GM12878 (cell line): ENCODE results near the gene TIGD7. TPM values are rescaled to one million over a fixed set of nuclear protein-coding genes. Genes with fewer than 3 reads are reported as not detected.

Experiments used
- BACH1 ChIP-seq: fragments of 450-650 bp; IDR thresholded peaks from 2 replicates; pipeline ENCODE4 v1.6.1; 2017; ENCODE audit warnings: mild to moderate bottlenecking, borderline replicate concordance
- CBX5 ChIP-seq: sonication (generic); IDR thresholded peaks from 2 replicates; pipeline ENCODE4 v1.6.1; 2016; ENCODE audit warnings: low read depth, moderate library complexity, mild to moderate bottlenecking, inconsistent platforms
- CHD4 ChIP-seq: fragments of 200-600 bp; sonication (generic); IDR thresholded peaks from 2 replicates; pipeline ENCODE4 v1.6.1; 2016; ENCODE audit warnings: mild to moderate bottlenecking
- EED ChIP-seq: sonication (generic); IDR thresholded peaks from 2 replicates; pipeline ENCODE4 v1.6.1; 2016; ENCODE audit warnings: antibody characterized with exemption, low read depth
- GABPA ChIP-seq: IDR thresholded peaks from 2 replicates; pipeline ENCODE4 v1.6.1; 2014; ENCODE audit warnings: antibody characterized with exemption, low read depth, mild to moderate bottlenecking, inconsistent platforms
- IKZF1 ChIP-seq: fragments of 450-650 bp; conservative IDR thresholded peaks from 2 replicates; pipeline ENCODE4 v1.6.1; 2017; ENCODE audit warnings: antibody characterized with exemption, mild to moderate bottlenecking
- MXI1 ChIP-seq: fragments of 150-350 bp; IDR thresholded peaks from 2 replicates; pipeline ENCODE4 v1.6.1; 2011; ENCODE audit warnings: low read depth, mild to moderate bottlenecking, inconsistent platforms, low read length, improper control_type of control experiment
- PAX5 ChIP-seq: IDR thresholded peaks from 2 replicates; pipeline ENCODE4 v1.6.1; 2011; ENCODE audit warnings: low read depth, low read length, borderline replicate concordance
- RAD21 ChIP-seq: IDR thresholded peaks from 2 replicates; pipeline ENCODE4 v1.6.1; 2011; ENCODE audit warnings: mild to moderate bottlenecking, low read depth, low read length, moderate library complexity; ENCODE audit not compliant: insufficient read depth
- SIN3A ChIP-seq: IDR thresholded peaks from 2 replicates; pipeline ENCODE4 v1.6.1; 2012; ENCODE audit warnings: low read depth, low read length, improper control_type of control experiment
- SMAD5 ChIP-seq: IDR thresholded peaks from 2 replicates; pipeline ENCODE4 v1.6.1; 2016; ENCODE audit warnings: antibody characterized with exemption, low read depth
- TAF1 ChIP-seq: IDR thresholded peaks from 2 replicates; pipeline ENCODE4 v1.6.1; 2011; ENCODE audit warnings: mild to moderate bottlenecking, low read depth, low read length, borderline replicate concordance
- YY1 ChIP-seq: IDR thresholded peaks from 2 replicates; pipeline ENCODE4 v1.6.1; 2011; ENCODE audit warnings: low read depth, mild to moderate bottlenecking, low read length
- ZNF24 ChIP-seq: fragments of 450-650 bp; IDR thresholded peaks from 2 replicates; pipeline ENCODE4 v1.6.1; 2017; ENCODE audit warnings: antibody characterized with exemption, mild to moderate bottlenecking
- ZZZ3 ChIP-seq: IDR thresholded peaks from 2 replicates; pipeline ENCODE4 v1.6.1; 2011; ENCODE audit warnings: low read depth; ENCODE audit not compliant: control insufficient read depth, insufficient read length
- polyA plus RNA-seq, 11 experiments: library from polyadenylated mRNA; depleted of rRNA in 4 of 11; unstranded in 6 of 11; stranded (reverse) in 5 of 11; fragments of >200 nt; fragmentation: Nextera tagmentation in 4 of 11; fragmentation: Illumina TruSeq in 1 of 11; extraction: Ambion mirVana in 4 of 11; extraction: Trizol in 1 of 11; gene quantifications; 1 replicate in 1 of 11; 2 replicates in 10 of 11; pipeline versions ENCODE4 v1.2.1 to v1.2.3, GENCODE V29; 2011 to 2016; ENCODE audit warnings: inconsistent platforms in 2 of 11, missing spikeins in 2 of 11, low read depth in 1 of 11
- total RNA-seq, 4 experiments: library from RNA; depleted of rRNA in 3 of 4; stranded (reverse); fragments of >200 nt in 3 of 4; fragmentation: Illumina TruSeq in 1 of 4; extraction: Trizol in 1 of 4; gene quantifications; 2 replicates each; pipeline versions ENCODE4 v1.2.1 to v1.2.3, GENCODE V29; 2013 to 2021
- TF ChIP-seq, protein P1 (sequence below): fragments of 450-650 bp; IDR thresholded peaks from 2 replicates; pipeline ENCODE4 v1.6.1; 2017; ENCODE audit warnings: mild to moderate bottlenecking, moderate library complexity
- TF ChIP-seq, protein P2 (sequence below): fragments of 450-650 bp; IDR thresholded peaks from 2 replicates; pipeline ENCODE4 v1.6.1; 2016; ENCODE audit warnings: mild to moderate bottlenecking
- TF ChIP-seq, protein P3 (sequence below): fragments of 450-650 bp; IDR thresholded peaks from 2 replicates; pipeline ENCODE4 v1.6.1; 2014; ENCODE audit warnings: mild to moderate bottlenecking
- TF ChIP-seq, protein P4 (sequence below): IDR thresholded peaks from 2 replicates; pipeline ENCODE4 v1.6.1; 2011; ENCODE audit warnings: mild to moderate bottlenecking, low read depth, low read length, moderate library complexity; ENCODE audit not compliant: insufficient replicate concordance
- TF ChIP-seq, protein P5 (sequence below): IDR thresholded peaks from 2 replicates; pipeline ENCODE4 v1.6.1; 2011; ENCODE audit warnings: borderline replicate concordance, low read depth, mild to moderate bottlenecking, moderate library complexity, mixed read lengths, low read length; ENCODE audit not compliant: insufficient read depth; ENCODE audit errors: extremely low read length

TIGD7 gene
- total and polyA plus RNA-seq, 10 of the 15 experiments (the other 5 are each of a cell fraction or from before 2014, with no cell fraction given) = 0.37 to 3.8 (median 3.0) TPM

DNA sequence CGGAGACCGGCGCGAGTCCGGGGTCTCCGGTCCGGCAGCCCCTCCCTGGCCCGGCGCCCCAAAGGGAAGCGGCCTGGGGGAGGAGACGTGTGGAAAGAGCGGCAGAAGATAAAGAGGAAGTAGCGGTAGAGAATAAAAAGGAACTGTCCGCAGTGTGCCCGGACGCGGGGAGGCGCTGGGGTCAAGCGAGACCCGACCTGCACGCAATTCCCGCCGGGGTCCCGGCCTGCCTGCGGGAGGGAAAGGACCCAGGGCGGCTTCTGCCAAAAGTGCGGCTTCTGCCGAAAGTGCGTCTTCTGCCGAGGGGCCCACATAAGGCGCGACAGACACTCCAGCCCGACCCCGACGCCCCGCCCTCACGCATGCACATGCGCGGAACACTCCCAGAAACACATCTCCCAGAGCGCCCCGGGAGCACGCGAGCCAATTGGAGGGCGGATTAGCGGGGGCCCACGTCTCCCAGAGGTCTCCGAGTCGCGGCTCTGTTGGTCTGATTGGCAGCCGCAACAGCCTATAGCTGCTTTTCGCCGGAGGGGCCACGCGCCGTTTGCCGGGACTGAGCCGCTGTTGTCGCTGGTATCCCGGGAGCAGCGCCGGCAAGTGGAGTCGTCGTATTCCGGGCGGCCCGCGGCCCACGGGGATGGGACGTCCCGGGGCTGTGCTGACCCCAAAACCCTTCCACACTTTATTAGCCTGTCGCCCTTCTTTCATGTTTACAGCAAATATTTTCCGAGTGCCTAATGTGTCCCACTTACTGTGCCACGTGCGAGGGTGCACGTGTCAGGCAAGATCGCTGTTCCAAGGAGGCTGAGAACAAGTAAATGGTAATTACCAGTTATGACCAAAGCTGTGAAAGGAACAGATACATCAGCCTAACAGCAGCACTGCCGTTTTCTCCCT lies 40.8 kb downstream of the TIGD7 start (continued):
- TF ChIP-seq, protein P1, sequence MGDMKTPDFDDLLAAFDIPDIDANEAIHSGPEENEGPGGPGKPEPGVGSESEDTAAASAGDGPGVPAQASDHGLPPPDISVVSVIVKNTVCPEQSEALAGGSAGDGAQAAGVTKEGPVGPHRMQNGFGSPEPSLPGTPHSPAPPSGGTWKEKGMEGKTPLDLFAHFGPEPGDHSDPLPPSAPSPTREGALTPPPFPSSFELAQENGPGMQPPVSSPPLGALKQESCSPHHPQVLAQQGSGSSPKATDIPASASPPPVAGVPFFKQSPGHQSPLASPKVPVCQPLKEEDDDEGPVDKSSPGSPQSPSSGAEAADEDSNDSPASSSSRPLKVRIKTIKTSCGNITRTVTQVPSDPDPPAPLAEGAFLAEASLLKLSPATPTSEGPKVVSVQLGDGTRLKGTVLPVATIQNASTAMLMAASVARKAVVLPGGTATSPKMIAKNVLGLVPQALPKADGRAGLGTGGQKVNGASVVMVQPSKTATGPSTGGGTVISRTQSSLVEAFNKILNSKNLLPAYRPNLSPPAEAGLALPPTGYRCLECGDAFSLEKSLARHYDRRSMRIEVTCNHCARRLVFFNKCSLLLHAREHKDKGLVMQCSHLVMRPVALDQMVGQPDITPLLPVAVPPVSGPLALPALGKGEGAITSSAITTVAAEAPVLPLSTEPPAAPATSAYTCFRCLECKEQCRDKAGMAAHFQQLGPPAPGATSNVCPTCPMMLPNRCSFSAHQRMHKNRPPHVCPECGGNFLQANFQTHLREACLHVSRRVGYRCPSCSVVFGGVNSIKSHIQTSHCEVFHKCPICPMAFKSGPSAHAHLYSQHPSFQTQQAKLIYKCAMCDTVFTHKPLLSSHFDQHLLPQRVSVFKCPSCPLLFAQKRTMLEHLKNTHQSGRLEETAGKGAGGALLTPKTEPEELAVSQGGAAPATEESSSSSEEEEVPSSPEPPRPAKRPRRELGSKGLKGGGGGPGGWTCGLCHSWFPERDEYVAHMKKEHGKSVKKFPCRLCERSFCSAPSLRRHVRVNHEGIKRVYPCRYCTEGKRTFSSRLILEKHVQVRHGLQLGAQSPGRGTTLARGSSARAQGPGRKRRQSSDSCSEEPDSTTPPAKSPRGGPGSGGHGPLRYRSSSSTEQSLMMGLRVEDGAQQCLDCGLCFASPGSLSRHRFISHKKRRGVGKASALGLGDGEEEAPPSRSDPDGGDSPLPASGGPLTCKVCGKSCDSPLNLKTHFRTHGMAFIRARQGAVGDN = peak; percentile 63; the same call in 1 of the 2 replicates
- TF ChIP-seq ZNF24 = 0 out of 2 replicates have a peak, but pooled peaks have one; percentile 24
- TF ChIP-seq GABPA = peak; percentile 54; the same call in 1 of the 2 replicates
- TF ChIP-seq, protein P2, sequence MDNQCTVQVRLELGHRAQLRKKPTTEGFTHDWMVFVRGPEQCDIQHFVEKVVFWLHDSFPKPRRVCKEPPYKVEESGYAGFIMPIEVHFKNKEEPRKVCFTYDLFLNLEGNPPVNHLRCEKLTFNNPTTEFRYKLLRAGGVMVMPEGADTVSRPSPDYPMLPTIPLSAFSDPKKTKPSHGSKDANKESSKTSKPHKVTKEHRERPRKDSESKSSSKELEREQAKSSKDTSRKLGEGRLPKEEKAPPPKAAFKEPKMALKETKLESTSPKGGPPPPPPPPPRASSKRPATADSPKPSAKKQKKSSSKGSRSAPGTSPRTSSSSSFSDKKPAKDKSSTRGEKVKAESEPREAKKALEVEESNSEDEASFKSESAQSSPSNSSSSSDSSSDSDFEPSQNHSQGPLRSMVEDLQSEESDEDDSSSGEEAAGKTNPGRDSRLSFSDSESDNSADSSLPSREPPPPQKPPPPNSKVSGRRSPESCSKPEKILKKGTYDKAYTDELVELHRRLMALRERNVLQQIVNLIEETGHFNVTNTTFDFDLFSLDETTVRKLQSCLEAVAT = no peak
- TF ChIP-seq, protein P3, sequence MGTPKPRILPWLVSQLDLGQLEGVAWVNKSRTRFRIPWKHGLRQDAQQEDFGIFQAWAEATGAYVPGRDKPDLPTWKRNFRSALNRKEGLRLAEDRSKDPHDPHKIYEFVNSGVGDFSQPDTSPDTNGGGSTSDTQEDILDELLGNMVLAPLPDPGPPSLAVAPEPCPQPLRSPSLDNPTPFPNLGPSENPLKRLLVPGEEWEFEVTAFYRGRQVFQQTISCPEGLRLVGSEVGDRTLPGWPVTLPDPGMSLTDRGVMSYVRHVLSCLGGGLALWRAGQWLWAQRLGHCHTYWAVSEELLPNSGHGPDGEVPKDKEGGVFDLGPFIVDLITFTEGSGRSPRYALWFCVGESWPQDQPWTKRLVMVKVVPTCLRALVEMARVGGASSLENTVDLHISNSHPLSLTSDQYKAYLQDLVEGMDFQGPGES = peak; percentile 72; the same call in 1 of the 2 replicates
- TF ChIP-seq YY1 = peak; percentile 6; the same call in 1 of the 2 replicates
- no peak for TF ChIP-seq CHD4
- no peak for TF ChIP-seq ZZZ3
- TF ChIP-seq EED = no peak
- peak; percentile 60; the same call in 1 of the 2 replicates for TF ChIP-seq SIN3A
- TF ChIP-seq PAX5 = peak; percentile 28; the same call in 1 of the 2 replicates
- TF ChIP-seq CBX5 = 0 out of 2 replicates have a peak, but pooled peaks have one; percentile 19
- TF ChIP-seq RAD21 = peak; percentile 45; the same call in 1 of the 2 replicates
- TF ChIP-seq MXI1 = peak; percentile 84
- TF ChIP-seq, protein P4, sequence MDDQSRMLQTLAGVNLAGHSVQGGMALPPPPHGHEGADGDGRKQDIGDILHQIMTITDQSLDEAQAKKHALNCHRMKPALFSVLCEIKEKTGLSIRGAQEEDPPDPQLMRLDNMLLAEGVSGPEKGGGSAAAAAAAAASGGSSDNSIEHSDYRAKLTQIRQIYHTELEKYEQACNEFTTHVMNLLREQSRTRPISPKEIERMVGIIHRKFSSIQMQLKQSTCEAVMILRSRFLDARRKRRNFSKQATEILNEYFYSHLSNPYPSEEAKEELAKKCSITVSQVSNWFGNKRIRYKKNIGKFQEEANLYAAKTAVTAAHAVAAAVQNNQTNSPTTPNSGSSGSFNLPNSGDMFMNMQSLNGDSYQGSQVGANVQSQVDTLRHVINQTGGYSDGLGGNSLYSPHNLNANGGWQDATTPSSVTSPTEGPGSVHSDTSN = peak; percentile 96
- peak; percentile 50; the same call in 1 of the 2 replicates for TF ChIP-seq BACH1
- peak; percentile 93 for TF ChIP-seq IKZF1
- TF ChIP-seq TAF1 = peak; percentile 10; the same call in 1 of the 2 replicates
- peak; percentile 19; the same call in 1 of the 2 replicates for TF ChIP-seq SMAD5
- TF ChIP-seq, protein P5, sequence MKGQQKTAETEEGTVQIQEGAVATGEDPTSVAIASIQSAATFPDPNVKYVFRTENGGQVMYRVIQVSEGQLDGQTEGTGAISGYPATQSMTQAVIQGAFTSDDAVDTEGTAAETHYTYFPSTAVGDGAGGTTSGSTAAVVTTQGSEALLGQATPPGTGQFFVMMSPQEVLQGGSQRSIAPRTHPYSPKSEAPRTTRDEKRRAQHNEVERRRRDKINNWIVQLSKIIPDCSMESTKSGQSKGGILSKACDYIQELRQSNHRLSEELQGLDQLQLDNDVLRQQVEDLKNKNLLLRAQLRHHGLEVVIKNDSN = peak; percentile 38
